Left ventricle myocardium inferior (tissue), 1 donor: Measurements from ENCODE around the gene C1QTNF12. TPM values are rescaled to one million over a fixed set of nuclear protein-coding genes. Genes with fewer than 3 reads are reported as not detected.

Experiments
- DNase-seq: peaks from one replicate; pipeline ENCODE4 v3.0.0-alpha.2; 2020
- H3K27ac ChIP-seq: fragments of 200-600 bp; replicated peaks from 2 replicates; pipeline ENCODE4 v1.8.0; 2021
- H3K27me3 ChIP-seq: fragments of 200-600 bp; 2 replicates; pipeline ENCODE4 v1.8.0; 2021; ENCODE audit warnings: low read depth
- H3K36me3 ChIP-seq: fragments of 200-600 bp; 2 replicates; pipeline ENCODE4 v1.8.0; 2021
- H3K4me1 ChIP-seq: fragments of 200-600 bp; 2 replicates; pipeline ENCODE4 v1.8.0; 2021
- H3K4me3 ChIP-seq: fragments of 200-600 bp; 2 replicates; pipeline ENCODE4 v1.8.0; 2021; ENCODE audit warnings: mild to moderate bottlenecking, moderate library complexity
- H3K9me3 ChIP-seq: fragments of 200-600 bp; replicated peaks from 2 replicates; pipeline ENCODE4 v1.8.0; 2021
- CTCF ChIP-seq: fragments of 200-600 bp; IDR thresholded peaks from 2 replicates; pipeline ENCODE4 v1.8.0; 2021; ENCODE audit warnings: antibody characterized with exemption, mild to moderate bottlenecking, borderline replicate concordance
- intact Hi-C: fragments of 100-400 bp; cut with micrococcal nuclease; formaldehyde crosslinking; loops from one replicate; pipeline ENCODE4 v1.11.0; 2022
- total RNA-seq: library from RNA; stranded (reverse); fragmentation: NEBNext Ultra II Directional; extraction: Animal tissue kit (Norgen Biotek cat#: 25700); gene quantifications from one replicate; pipeline ENCODE4 v1.2.1, GENCODE V29; 2021
- donor health status: DM: no; HTN: yes; CAD: no; lungs with severe emphysema.

The C1QTNF12 gene
- total RNA-seq, 1 donor from 2014 or later, result 0.55 TPM

- Histone ChIP-seq H3K9me3 (no peaks in the 10 kb centered on the region), H3K4me3 (no peak overlapping the region), H3K36me3 (no peaks in the 10 kb centered on the region), H3K27ac (no peak overlapping the region), H3K4me1 (peaks cover 38% of the 10 kb centered on the region), H3K27me3 (peaks cover 69% of the 10 kb centered on the region)
- DNase-seq, result peak; percentile 7
- intact Hi-C loops, result no loop called here
- no peak for TF ChIP-seq CTCF
Measured at GRCh38 chr1:1204998-1205768, 41.3 kb downstream of the C1QTNF12 start.

- H3K36me3 ChIP-seq, result no peaks in the 10 kb centered on the region
- intact Hi-C loops, result no loop called here
- H3K4me3 ChIP-seq, result no peak overlapping the region
- no peak for TF ChIP-seq CTCF
- peaks cover 40% of the 10 kb centered on the region for H3K4me1 ChIP-seq
- H3K27ac ChIP-seq, result no peak overlapping the region
- peak; percentile 6 for DNase-seq
- H3K9me3 ChIP-seq, result no peaks in the 10 kb centered on the region
- peaks cover 71% of the 10 kb centered on the region for H3K27me3 ChIP-seq
Measured at GRCh38 chr1:1204425-1204920, 42.0 kb downstream of the C1QTNF12 start.

GRCh38 chr1:1203561-1204424 is 42.7 kb downstream of the C1QTNF12 start:
- TF ChIP-seq CTCF, result no peak
- no peaks in the 10 kb centered on the region for H3K9me3 ChIP-seq
- no peaks in the 10 kb centered on the region for H3K36me3 ChIP-seq
- intact Hi-C loops, result no loop called here
- no peak overlapping the region for H3K4me3 ChIP-seq
- H3K27ac ChIP-seq, result no peak overlapping the region
- peak; percentile 11 for DNase-seq
- peaks cover 40% of the 10 kb centered on the region for H3K4me1 ChIP-seq
- H3K27me3 ChIP-seq, result peaks cover 71% of the 10 kb centered on the region

GRCh38 chr1:1202831-1203560 is 43.5 kb downstream of the C1QTNF12 start:
- TF ChIP-seq CTCF, result no peak
- Histone ChIP-seq H3K9me3 (no peaks in the 10 kb centered on the region), H3K27me3 (peaks cover 63% of the 10 kb centered on the region), H3K4me1 (peaks cover 33% of the 10 kb centered on the region), H3K36me3 (no peaks in the 10 kb centered on the region), H3K4me3 (no peak overlapping the region), H3K27ac (no peak overlapping the region)
- DNase-seq, result peak; percentile 11
- intact Hi-C loops, result no loop called here
